AG10803 (cell line): Measurements from ENCODE around the gene ZSCAN21.
A peak's percentile ranks its signal among the peaks of the same experiment; 100 is the strongest.

Experiments
- DNase-seq: peaks from one replicate; pipeline ENCODE4 v3.0.0; 2010; ENCODE audit warnings: low read depth
- H3K4me3 ChIP-seq: 2 replicates; pipeline ENCODE4 v1.5.1; 2011; ENCODE audit warnings: mild to moderate bottlenecking, low read length, control low read depth
- TF ChIP-seq, protein P1 (sequence below): conservative IDR thresholded peaks from 2 replicates; pipeline ENCODE4 v1.5.1; 2011; ENCODE audit warnings: mild to moderate bottlenecking, low read length, control low read depth, inconsistent platforms

The ZSCAN21 gene

DNA sequence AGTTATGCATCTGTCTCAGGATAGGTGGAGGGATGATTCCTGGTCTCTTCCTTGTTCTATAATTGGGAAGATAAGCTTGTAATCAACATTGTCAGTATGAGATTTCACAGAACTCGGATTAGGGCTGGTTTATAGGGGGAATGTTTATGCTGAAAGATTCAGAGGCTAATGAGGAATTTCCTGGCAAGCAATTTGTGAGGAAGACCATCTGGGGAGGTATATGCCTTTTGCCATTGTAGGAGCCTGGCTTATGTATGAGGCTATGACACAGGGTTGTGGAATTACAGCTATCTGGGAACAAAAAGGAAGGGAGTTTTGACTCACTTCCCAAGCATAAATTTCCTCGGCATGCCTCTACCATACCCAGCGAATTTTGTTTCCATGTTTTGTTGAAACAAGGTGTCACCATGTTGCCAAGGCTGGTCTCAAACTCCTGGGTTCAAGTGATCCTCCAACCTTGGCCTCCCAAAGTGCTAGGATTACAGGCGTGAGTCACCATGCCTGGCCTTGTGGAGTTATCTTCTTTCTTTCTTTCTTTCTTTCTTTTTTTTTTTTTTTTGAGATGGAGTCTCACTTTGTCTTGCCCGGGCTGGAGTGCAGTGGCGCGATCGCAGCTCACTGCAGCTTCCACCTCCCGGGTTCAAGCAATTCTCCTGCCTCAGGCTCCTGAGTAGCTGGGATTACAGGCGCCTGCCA, 37.6 kb downstream of the ZSCAN21 start:
- DNase-seq: peak; percentile 99
- H3K4me3 ChIP-seq: no peak overlapping the region

DNA sequence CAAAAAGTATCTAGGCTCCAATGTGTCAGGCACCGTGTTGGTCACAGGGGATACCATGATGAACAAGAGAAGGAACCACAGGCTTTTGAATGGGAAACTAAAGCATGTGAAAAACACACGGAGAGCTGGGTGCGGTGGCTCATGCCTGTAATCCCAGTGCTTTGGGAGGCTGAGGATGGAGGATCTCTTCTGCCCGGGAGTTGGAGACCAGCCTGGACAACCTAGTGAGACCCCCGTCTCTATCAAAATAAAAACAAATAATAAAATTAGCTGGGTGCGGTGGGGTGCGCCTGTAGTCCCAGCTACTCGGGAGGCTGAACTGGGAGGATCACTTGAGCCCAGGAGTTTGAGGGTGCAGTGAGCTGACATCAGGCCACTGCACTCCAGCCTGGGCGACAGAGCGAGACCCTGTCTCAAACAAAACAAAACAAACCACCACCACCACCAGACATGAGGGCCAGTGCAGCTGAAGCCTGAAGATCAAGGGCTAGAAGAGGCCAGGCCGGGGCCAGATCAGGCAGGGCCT, 38.6 kb downstream of the ZSCAN21 start:
- H3K4me3 ChIP-seq: peak overlapping the region; percentile 93
- TF ChIP-seq, protein P1, sequence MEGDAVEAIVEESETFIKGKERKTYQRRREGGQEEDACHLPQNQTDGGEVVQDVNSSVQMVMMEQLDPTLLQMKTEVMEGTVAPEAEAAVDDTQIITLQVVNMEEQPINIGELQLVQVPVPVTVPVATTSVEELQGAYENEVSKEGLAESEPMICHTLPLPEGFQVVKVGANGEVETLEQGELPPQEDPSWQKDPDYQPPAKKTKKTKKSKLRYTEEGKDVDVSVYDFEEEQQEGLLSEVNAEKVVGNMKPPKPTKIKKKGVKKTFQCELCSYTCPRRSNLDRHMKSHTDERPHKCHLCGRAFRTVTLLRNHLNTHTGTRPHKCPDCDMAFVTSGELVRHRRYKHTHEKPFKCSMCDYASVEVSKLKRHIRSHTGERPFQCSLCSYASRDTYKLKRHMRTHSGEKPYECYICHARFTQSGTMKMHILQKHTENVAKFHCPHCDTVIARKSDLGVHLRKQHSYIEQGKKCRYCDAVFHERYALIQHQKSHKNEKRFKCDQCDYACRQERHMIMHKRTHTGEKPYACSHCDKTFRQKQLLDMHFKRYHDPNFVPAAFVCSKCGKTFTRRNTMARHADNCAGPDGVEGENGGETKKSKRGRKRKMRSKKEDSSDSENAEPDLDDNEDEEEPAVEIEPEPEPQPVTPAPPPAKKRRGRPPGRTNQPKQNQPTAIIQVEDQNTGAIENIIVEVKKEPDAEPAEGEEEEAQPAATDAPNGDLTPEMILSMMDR: no peak
- DNase-seq: no peak

More for the DNA sequence above, 37.6 kb downstream of the ZSCAN21 start:
- TF ChIP-seq, protein P1: no peak

GRCh38 chr7:100088621-100089457, 39.3 kb downstream of the ZSCAN21 start, which contains the start of gene COPS6:
Gene COPS6, plus strand, starts transcription at chr7:100088969. Its CDS starts 22 bp downstream, at chr7:100088991.
- H3K4me3 ChIP-seq: peak within 1 kb of the TSS; percentile 93
- TF ChIP-seq, protein P1: no peak
- peak; percentile 78 for DNase-seq

DNA sequence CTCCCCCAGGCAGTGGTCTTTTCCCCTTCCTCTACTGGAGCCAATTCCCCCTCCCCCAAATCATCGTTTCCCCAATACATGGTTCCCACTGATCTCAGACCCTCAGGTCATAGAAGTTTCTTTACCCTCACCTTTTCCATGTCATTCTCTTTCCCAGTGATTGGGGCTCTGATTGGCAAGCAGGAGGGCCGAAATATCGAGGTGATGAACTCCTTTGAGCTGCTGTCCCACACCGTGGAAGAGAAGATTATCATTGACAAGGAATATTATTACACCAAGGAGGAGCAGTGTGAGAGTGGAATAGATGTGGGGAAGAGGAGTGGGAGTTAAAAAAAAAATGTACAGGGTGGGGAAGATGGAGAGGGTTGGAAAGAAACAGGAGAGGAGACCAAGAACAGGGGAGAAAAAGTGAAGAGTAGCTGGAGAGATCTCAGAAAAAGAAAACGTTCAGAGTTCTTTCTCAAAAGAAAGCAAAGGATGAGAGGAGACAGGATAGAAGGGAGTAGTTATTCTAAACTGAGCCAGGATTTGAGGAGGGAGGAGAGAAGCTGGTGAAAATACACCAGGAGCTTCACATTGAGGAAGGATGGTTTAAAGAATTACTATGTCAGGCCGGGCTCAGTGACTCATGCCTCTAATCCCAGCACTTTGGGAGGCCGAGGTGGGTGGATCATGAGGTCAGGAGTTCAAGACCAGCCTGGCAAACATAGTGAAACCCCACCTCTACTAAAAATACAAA, 40.1 kb downstream of the ZSCAN21 start:
- DNase-seq: peak; percentile 22
- TF ChIP-seq, protein P1: no peak

DNA sequence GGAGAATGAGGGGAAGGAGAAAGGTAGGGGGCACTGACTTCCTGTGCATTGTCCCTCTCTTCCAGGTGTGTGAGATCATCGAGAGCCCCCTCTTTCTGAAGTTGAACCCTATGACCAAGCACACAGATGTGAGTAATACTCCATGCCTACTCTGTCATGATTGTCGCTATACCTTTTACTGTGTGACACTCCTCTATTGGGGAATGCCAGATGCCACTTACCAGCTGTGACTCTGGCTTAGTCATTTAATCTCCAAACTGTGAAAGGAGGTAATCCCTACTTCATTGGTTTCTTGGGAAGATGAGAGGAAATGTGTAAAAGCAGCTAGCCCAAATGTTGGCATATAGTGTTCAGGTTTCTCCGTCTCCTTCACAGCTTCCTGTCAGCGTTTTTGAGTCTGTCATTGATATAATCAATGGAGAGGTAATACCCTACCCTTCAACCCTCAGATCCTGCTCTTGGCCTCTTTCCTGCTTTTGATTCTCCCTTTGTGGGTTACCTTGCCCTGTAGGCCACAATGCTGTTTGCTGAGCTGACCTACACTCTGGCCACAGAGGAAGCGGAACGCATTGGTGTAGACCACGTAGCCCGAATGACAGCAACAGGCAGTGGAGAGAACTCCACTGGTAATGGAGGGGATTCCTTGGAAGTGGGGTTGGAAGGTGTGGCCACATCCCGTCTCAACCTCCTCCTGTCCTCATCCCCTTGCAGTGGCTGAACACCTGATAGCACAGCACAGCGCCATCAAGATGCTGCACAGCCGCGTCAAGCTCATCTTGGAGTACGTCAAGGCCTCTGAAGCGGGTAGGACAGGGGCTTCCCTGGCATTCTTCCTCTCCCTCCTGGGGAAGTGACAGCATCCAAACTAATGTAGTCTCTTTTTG, 41.2 kb downstream of the ZSCAN21 start:
- DNase-seq: no peak
- TF ChIP-seq, protein P1: no peak
- no peak overlapping the region for H3K4me3 ChIP-seq

More for the DNA sequence above, 40.1 kb downstream of the ZSCAN21 start:
- peak overlapping the region; percentile 93 for H3K4me3 ChIP-seq
